Thyroid gland (tissue), 4 donors: Measurements from ENCODE around the gene DPP6.
"Not testable (repeated sequence)": the region's sequence is repeated elsewhere in the genome, so short reads cannot be mapped to it uniquely, and the experiment has no call there.

Experiments
- POLR2A ChIP-seq, 2 donors: fragments of 450-650 bp; IDR thresholded peaks; one replicate each; pipeline ENCODE4 v1.6.1; 2017; ENCODE audit warnings: antibody characterized with exemption in 2 of 2, mild to moderate bottlenecking in 2 of 2, moderate library complexity in 1 of 2
- TF ChIP-seq, protein P1 (sequence below), 6 experiments: fragments of 200-600 bp in 3 of 6; fragments of 450-650 bp in 3 of 6; sonication (generic) in 3 of 6; IDR thresholded peaks; one replicate each; pipeline ENCODE4 v1.5.1; 2016 to 2019; ENCODE audit warnings: antibody characterized with exemption in 6 of 6, mild to moderate bottlenecking in 2 of 6, inconsistent platforms in 1 of 6, moderate library complexity in 1 of 6

DNA sequence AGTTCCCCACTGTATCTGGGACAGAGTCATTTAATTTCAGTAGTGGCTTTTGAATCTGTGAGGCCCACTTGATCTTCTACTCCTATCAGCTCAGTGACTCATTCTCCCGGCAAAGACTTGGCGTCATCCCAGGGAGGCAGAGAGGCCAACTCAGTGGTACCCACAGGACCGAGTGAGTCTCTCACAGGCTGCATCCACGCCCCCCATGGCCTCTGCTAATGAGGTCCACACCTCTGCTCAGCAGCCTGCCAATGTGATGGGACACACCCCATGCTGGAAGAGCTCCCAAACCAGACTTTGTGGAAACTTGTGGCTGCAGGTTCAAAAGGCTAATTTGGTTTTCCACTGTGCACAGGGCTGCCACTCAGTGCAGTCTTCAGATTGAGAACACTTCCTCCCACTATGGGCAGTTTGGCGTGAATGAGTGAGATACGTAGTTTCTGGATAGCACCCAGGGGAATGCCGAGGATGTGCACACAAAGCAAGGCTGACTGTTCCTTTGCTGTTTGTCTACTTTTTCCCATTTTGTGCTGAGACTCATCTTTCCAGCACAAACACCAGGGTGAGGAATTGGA lies 81.6 kb downstream of the DPP6 start:
- not testable (repeated sequence) for TF ChIP-seq POLR2A (IDR thresholded peaks at IDR 0.05)
- TF ChIP-seq, protein P1, sequence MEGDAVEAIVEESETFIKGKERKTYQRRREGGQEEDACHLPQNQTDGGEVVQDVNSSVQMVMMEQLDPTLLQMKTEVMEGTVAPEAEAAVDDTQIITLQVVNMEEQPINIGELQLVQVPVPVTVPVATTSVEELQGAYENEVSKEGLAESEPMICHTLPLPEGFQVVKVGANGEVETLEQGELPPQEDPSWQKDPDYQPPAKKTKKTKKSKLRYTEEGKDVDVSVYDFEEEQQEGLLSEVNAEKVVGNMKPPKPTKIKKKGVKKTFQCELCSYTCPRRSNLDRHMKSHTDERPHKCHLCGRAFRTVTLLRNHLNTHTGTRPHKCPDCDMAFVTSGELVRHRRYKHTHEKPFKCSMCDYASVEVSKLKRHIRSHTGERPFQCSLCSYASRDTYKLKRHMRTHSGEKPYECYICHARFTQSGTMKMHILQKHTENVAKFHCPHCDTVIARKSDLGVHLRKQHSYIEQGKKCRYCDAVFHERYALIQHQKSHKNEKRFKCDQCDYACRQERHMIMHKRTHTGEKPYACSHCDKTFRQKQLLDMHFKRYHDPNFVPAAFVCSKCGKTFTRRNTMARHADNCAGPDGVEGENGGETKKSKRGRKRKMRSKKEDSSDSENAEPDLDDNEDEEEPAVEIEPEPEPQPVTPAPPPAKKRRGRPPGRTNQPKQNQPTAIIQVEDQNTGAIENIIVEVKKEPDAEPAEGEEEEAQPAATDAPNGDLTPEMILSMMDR (IDR thresholded peaks at IDR 0.05), result not testable (repeated sequence)
